COR-L47 (cell line): ENCODE results near the gene PTBP1.

Experiments used
- DNase-seq: peaks from one replicate; lab custom pipeline; 2025; lab: John Stamatoyannopoulos, UW

PTBP1 gene

GRCh38 chr19:796692-797527 is at the start of gene PTBP1:
Gene PTBP1 (plus strand): TSS chr19:797452. CDS start chr19:797498, 46 bp downstream.
- DNase-seq = peak; percentile 100

GRCh38 chr19:748274-748598 is 49.0 kb upstream of the PTBP1 start:
- DNase-seq = no peak

- no peak for DNase-seq
Observed at GRCh38 chr19:749811-750210, 47.4 kb upstream of the PTBP1 start.

GRCh38 chr19:750640-751423 is 46.4 kb upstream of the PTBP1 start, which contains the start of gene MISP:
Gene MISP (plus strand): TSS chr19:751112. CDS start chr19:756947, 5,835 bp downstream.
- DNase-seq = peak; percentile 90

- no peak for DNase-seq
Observed at GRCh38 chr19:751501-752341, 45.5 kb upstream of the PTBP1 start.

- DNase-seq = peak; percentile 46
Observed at GRCh38 chr19:752652-753517, 44.4 kb upstream of the PTBP1 start.

- DNase-seq = no peak
Observed at GRCh38 chr19:754530-754929, 42.7 kb upstream of the PTBP1 start.

- no peak for DNase-seq
Observed at GRCh38 chr19:755063-755462, 42.2 kb upstream of the PTBP1 start.

GRCh38 chr19:756236-756635 is 41.0 kb upstream of the PTBP1 start:
- no peak for DNase-seq

- DNase-seq = no peak
Observed at GRCh38 chr19:756821-757688, 40.2 kb upstream of the PTBP1 start.

- no peak for DNase-seq
Observed at GRCh38 chr19:757811-758668, 39.2 kb upstream of the PTBP1 start.

GRCh38 chr19:763181-763580 is 34.1 kb upstream of the PTBP1 start:
- DNase-seq = no peak

GRCh38 chr19:763869-764268 is 33.4 kb upstream of the PTBP1 start:
- DNase-seq = no peak

GRCh38 chr19:764301-764700 is 33.0 kb upstream of the PTBP1 start:
- no peak for DNase-seq

GRCh38 chr19:765179-765738 is 32.0 kb upstream of the PTBP1 start:
- DNase-seq = no peak

GRCh38 chr19:768424-768823 is 28.8 kb upstream of the PTBP1 start:
- no peak for DNase-seq

- DNase-seq = no peak
Observed at GRCh38 chr19:769616-770015, 27.6 kb upstream of the PTBP1 start.

GRCh38 chr19:771332-771785 is 25.9 kb upstream of the PTBP1 start:
- DNase-seq = peak; percentile 38

GRCh38 chr19:772063-772462 is 25.2 kb upstream of the PTBP1 start:
- no peak for DNase-seq
